Endothelial cell of umbilical vein (primary cell): ENCODE data around the gene PRF1.

Experiments used
- EZH2 ChIP-seq: IDR thresholded peaks from 2 replicates; pipeline ENCODE4 v1.6.1; 2012; ENCODE audit warnings: borderline replicate concordance, low read depth, mild to moderate bottlenecking, moderate library complexity, low read length, inconsistent platforms; ENCODE audit not compliant: severe bottlenecking
- POLR2A ChIP-seq: IDR thresholded peaks from 2 replicates; pipeline ENCODE4 v1.6.1; 2012; ENCODE audit warnings: low read depth, mild to moderate bottlenecking, control low read depth, low read length
- TF ChIP-seq, protein P1 (sequence below), 2 donors: IDR thresholded peaks; 1 replicate in 1 of 2; 2 replicates in 1 of 2; pipeline ENCODE4 v1.5.1; 2011; ENCODE audit warnings: low read length in 2 of 2, mild to moderate bottlenecking in 2 of 2, moderate library complexity in 2 of 2, control low read depth in 1 of 2, inconsistent platforms in 1 of 2, low read depth in 1 of 2; ENCODE audit not compliant: insufficient read depth in 1 of 2; ENCODE audit errors: extremely low read depth in 1 of 2

- TF ChIP-seq, protein P1, sequence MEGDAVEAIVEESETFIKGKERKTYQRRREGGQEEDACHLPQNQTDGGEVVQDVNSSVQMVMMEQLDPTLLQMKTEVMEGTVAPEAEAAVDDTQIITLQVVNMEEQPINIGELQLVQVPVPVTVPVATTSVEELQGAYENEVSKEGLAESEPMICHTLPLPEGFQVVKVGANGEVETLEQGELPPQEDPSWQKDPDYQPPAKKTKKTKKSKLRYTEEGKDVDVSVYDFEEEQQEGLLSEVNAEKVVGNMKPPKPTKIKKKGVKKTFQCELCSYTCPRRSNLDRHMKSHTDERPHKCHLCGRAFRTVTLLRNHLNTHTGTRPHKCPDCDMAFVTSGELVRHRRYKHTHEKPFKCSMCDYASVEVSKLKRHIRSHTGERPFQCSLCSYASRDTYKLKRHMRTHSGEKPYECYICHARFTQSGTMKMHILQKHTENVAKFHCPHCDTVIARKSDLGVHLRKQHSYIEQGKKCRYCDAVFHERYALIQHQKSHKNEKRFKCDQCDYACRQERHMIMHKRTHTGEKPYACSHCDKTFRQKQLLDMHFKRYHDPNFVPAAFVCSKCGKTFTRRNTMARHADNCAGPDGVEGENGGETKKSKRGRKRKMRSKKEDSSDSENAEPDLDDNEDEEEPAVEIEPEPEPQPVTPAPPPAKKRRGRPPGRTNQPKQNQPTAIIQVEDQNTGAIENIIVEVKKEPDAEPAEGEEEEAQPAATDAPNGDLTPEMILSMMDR (IDR thresholded peaks at IDR 0.05; ENCODE audit: extremely low read depth in 1 of 2, insufficient read depth in 1 of 2, low read depth in 1 of 2, low read length in 2 of 2): no peak
- TF ChIP-seq POLR2A: no peak
- no peak for TF ChIP-seq EZH2
These were observed 50.5 kb downstream of the PRF1 start for GRCh38 chr10:70551971-70552422.
